Measurements from ENCODE around the gene CMIP. TPM values are rescaled to one million over a fixed set of nuclear protein-coding genes. Genes with fewer than 3 reads are reported as not detected.

Gene CMIP
- polyA plus RNA-seq, 1 donor from 2014 or later, result 15.1 TPM

GRCh38 chr16:81408409-81408950 lies 36.1 kb upstream of the CMIP start:
- H3K27me3 ChIP-seq (ENCODE audit: insufficient read depth, low read depth, low read length), result no peaks in the 10 kb centered on the region
- TF ChIP-seq MXI1 (conservative IDR thresholded peaks at IDR 0.05; ENCODE audit: poor library complexity, severe bottlenecking) (no peak), REST (IDR thresholded peaks at IDR 0.05; ENCODE audit: borderline replicate concordance) (no peak), SMC3 (conservative IDR thresholded peaks at IDR 0.05; ENCODE audit: poor library complexity) (no peak), POLR2AphosphoS5 (IDR thresholded peaks at IDR 0.05) (no peak), TAF1 (IDR thresholded peaks at IDR 0.05; ENCODE audit: low read depth) (no peak), EZH2 (IDR thresholded peaks at IDR 0.05; ENCODE audit: borderline replicate concordance, insufficient read depth, low read length, poor library complexity, severe bottlenecking) (no peak)
- H3K4me3 ChIP-seq (ENCODE audit: low read length), result no peak overlapping the region
- H4K20me1 ChIP-seq (ENCODE audit: insufficient read depth), result no peaks in the 10 kb centered on the region
- no peaks in the 10 kb centered on the region for H3F3A ChIP-seq (ENCODE audit: insufficient read depth, low read length, poor library complexity, severe bottlenecking)
- no peak overlapping the region for H2AFZ ChIP-seq (ENCODE audit: low read depth, low read length)
- H3K9ac ChIP-seq (ENCODE audit: low read length), result no peak overlapping the region
- no peaks in the 10 kb centered on the region for H3K79me2 ChIP-seq (replicated peaks; ENCODE audit: insufficient read depth, low read length)
- H3K27ac ChIP-seq (ENCODE audit: low read length), result no peak overlapping the region
- no peaks in the 10 kb centered on the region for H3K9me2 ChIP-seq (ENCODE audit: insufficient read depth, low read length)
- no peaks in the 10 kb centered on the region for H3K9me3 ChIP-seq (ENCODE audit: low read length)
- no peaks in the 10 kb centered on the region for H3K36me3 ChIP-seq (ENCODE audit: insufficient read depth, low read length)
- H3K4me2 ChIP-seq (ENCODE audit: low read length), result no peak overlapping the region

- H3K9ac ChIP-seq (ENCODE audit: low read length), result no peak overlapping the region
- H2AFZ ChIP-seq (ENCODE audit: low read depth, low read length), result no peak overlapping the region
- no peaks in the 10 kb centered on the region for H3F3A ChIP-seq (ENCODE audit: insufficient read depth, low read length, poor library complexity, severe bottlenecking)
- TF ChIP-seq EP300 (conservative IDR thresholded peaks at IDR 0.05; ENCODE audit: poor library complexity, severe bottlenecking) (no peak), POLR2AphosphoS5 (IDR thresholded peaks at IDR 0.05) (no peak), RAD21 (conservative IDR thresholded peaks at IDR 0.05) (no peak), REST (IDR thresholded peaks at IDR 0.05; ENCODE audit: borderline replicate concordance) (no peak), SMC3 (conservative IDR thresholded peaks at IDR 0.05; ENCODE audit: poor library complexity) (no peak), EZH2 (IDR thresholded peaks at IDR 0.05; ENCODE audit: borderline replicate concordance, insufficient read depth, low read length, poor library complexity, severe bottlenecking) (no peak), CTCF (IDR thresholded peaks at IDR 0.05; ENCODE audit: poor library complexity, severe bottlenecking) (no peak), TAF1 (IDR thresholded peaks at IDR 0.05; ENCODE audit: low read depth) (no peak), MXI1 (conservative IDR thresholded peaks at IDR 0.05; ENCODE audit: poor library complexity, severe bottlenecking) (no peak)
- no peak overlapping the region for H3K4me3 ChIP-seq (ENCODE audit: low read length)
- no peaks in the 10 kb centered on the region for H3K79me2 ChIP-seq (replicated peaks; ENCODE audit: insufficient read depth, low read length)
- no peak overlapping the region for H3K4me2 ChIP-seq (ENCODE audit: low read length)
- H3K9me3 ChIP-seq (ENCODE audit: low read length), result no peaks in the 10 kb centered on the region
- H3K27ac ChIP-seq (ENCODE audit: low read length), result no peak overlapping the region
- no peaks in the 10 kb centered on the region for H4K20me1 ChIP-seq (ENCODE audit: insufficient read depth)
- H3K27me3 ChIP-seq (ENCODE audit: insufficient read depth, low read depth, low read length), result no peaks in the 10 kb centered on the region
- no peaks in the 10 kb centered on the region for H3K36me3 ChIP-seq (ENCODE audit: insufficient read depth, low read length)
- H3K9me2 ChIP-seq (ENCODE audit: insufficient read depth, low read length), result no peaks in the 10 kb centered on the region
Measured at GRCh38 chr16:81409016-81409556, 35.5 kb upstream of the CMIP start.
